ENCODE data around the gene FOXF2. TPM values are rescaled to one million over a fixed set of nuclear protein-coding genes. Genes with fewer than 3 reads are reported as not detected.

Gene FOXF2
- total RNA-seq, 1 donor from 2014 or later = 0.12 TPM

DNA sequence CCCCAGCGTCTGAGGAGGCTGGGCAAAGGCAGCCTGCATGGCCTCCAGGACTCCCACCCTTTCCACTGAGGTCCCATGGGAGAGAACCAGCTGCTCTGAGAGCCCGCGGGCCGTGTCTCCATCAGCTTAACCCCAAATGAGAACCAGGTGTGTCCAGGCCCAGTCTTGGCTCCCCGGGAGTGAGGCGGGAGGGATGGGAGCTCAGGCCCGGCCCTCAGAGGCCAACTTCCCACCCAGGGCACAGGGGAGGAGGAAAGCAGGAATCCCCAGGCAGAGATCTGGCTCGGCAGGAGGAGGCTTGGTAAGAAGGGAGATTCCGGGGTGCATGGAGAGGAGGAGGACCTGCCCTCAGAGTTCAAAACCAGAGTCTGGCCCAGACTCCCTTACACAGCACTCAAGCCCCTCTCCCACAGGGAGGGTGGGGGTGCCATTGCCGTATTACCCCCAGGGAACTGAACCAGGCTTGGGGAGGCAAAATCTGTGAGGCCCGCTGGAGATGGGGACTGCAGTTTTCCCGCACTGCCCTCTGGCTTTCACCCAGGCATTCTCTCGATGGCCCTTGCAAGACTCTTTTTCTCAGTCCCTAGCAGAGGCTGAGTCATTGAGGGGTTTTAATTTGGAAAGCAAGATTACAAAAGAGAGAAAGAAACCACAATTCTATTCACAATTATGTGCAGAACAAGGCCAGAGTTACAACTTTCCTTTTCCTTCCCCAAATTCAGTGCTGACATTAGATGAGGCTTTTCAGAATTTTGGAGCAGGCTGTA is 17.1 kb downstream of the FOXF2 start:
- Mint-ChIP-seq H3K27ac (ENCODE audit: unreplicated experiment) (no peak overlapping the region), H3K4me3 (ENCODE audit: unreplicated experiment) (no peak overlapping the region), H3K9me3 (ENCODE audit: low read depth) (no peaks in the 10 kb centered on the region), H3K36me3 (ENCODE audit: low read depth) (no peaks in the 10 kb centered on the region), H3K27me3 (ENCODE audit: low read depth) (peaks cover 20% of the 10 kb centered on the region), H3K4me1 (ENCODE audit: low read depth) (peaks cover 3% of the 10 kb centered on the region)
- TF ChIP-seq, protein P1, sequence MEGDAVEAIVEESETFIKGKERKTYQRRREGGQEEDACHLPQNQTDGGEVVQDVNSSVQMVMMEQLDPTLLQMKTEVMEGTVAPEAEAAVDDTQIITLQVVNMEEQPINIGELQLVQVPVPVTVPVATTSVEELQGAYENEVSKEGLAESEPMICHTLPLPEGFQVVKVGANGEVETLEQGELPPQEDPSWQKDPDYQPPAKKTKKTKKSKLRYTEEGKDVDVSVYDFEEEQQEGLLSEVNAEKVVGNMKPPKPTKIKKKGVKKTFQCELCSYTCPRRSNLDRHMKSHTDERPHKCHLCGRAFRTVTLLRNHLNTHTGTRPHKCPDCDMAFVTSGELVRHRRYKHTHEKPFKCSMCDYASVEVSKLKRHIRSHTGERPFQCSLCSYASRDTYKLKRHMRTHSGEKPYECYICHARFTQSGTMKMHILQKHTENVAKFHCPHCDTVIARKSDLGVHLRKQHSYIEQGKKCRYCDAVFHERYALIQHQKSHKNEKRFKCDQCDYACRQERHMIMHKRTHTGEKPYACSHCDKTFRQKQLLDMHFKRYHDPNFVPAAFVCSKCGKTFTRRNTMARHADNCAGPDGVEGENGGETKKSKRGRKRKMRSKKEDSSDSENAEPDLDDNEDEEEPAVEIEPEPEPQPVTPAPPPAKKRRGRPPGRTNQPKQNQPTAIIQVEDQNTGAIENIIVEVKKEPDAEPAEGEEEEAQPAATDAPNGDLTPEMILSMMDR (IDR thresholded peaks at IDR 0.05) = no peak
- no peak for DNase-seq (ENCODE audit: low spot score)

DNA sequence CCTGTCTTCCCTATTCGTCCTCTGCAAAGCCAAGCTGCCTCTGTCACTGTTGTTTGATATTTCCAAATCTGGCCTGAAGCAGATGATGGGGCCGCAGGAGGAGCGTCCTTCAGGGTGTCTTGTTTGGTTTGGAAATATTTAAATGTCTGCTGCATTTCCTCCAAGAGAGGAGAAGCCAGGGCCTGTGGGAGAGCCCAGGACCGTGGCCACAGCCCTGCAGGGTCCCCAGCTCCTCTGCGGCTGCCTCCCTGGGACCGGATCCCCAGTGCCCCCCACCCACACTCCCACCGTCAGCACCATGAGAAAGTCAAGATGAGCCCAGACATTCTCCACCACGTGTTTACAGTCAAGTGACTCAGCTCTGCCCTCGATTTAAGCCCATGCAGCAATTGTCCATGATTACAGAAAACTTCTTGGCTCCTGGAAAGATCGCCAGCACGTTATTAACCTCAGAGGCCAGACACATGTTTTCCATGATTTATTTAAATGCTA is 18.2 kb downstream of the FOXF2 start:
- H3K4me3 Mint-ChIP-seq (ENCODE audit: unreplicated experiment) = no peak overlapping the region
- H3K9me3 Mint-ChIP-seq (ENCODE audit: low read depth) = no peaks in the 10 kb centered on the region
- H3K36me3 Mint-ChIP-seq (ENCODE audit: low read depth) = no peaks in the 10 kb centered on the region
- no peak overlapping the region for H3K27ac Mint-ChIP-seq (ENCODE audit: unreplicated experiment)
- H3K27me3 Mint-ChIP-seq (ENCODE audit: low read depth) = peaks cover 25% of the 10 kb centered on the region
- DNase-seq (ENCODE audit: low spot score) = no peak
- TF ChIP-seq, protein P1 (IDR thresholded peaks at IDR 0.05) = no peak
- peaks cover 3% of the 10 kb centered on the region for H3K4me1 Mint-ChIP-seq (ENCODE audit: low read depth)

DNA sequence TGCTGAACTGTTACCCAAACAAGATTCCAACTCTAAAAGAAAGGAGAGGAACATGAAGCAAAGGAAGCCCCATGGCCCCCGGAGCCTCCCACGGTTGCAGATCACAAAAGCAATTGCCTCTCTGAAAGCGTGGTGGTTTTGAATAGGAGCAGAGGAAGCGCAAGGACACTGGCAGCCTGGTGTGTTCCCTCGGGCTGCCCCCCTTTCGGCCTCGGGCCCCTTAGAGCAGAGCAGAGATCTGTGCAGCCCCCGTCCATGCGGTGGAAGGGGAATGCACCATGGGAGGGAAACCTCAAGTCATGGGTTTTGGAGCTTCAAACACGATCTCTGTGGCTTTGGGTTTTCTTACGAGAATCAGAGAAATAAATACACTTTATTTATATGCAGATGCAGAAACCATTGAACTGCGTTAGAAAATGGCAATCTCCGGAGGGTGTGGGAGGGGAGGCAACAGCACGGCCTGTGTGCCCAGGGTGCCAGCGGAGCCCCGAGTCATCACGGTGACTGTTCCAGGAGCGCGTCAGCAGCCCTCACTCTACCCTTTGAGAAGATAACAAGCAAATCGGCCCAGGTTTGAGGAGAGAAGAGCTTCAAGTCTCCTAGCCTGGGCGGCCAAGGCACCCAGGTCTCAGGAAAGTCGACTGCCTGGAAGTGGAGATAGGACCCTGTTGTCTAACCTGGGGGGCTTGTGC is 20.5 kb downstream of the FOXF2 start:
- no peak for DNase-seq (ENCODE audit: low spot score)
- Mint-ChIP-seq H3K9me3 (ENCODE audit: low read depth) (no peaks in the 10 kb centered on the region), H3K4me3 (ENCODE audit: unreplicated experiment) (no peak overlapping the region), H3K4me1 (ENCODE audit: low read depth) (peaks cover 3% of the 10 kb centered on the region), H3K36me3 (ENCODE audit: low read depth) (peaks cover 2% of the 10 kb centered on the region), H3K27ac (ENCODE audit: unreplicated experiment) (no peak overlapping the region), H3K27me3 (ENCODE audit: low read depth) (peaks cover 34% of the 10 kb centered on the region)
- TF ChIP-seq, protein P1 (IDR thresholded peaks at IDR 0.05) = no peak

DNA sequence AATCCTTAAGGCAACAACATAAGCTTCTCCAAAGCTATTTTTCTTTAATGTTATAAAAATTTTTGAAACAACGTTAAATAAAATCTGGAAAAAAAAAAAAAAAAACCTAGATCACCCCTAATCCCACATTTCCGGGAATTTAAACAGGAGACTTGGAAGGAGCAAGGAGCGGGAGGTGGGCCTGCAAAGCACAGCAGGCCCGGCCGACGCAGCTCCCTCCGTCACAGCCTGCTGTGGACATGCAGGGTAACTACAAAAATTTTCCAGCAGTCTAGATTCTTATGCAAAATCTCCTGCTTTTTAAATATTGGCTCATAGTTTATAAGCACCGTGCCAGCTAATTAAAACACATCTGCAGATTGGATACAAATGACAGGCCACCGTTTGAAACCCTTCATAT is 23.5 kb downstream of the FOXF2 start:
- no peaks in the 10 kb centered on the region for H3K4me1 Mint-ChIP-seq (ENCODE audit: low read depth)
- TF ChIP-seq, protein P1 (IDR thresholded peaks at IDR 0.05) = no peak
- no peak overlapping the region for H3K27ac Mint-ChIP-seq (ENCODE audit: unreplicated experiment)
- peaks cover 2% of the 10 kb centered on the region for H3K36me3 Mint-ChIP-seq (ENCODE audit: low read depth)
- peaks cover 49% of the 10 kb centered on the region for H3K27me3 Mint-ChIP-seq (ENCODE audit: low read depth)
- no peak overlapping the region for H3K4me3 Mint-ChIP-seq (ENCODE audit: unreplicated experiment)
- DNase-seq (ENCODE audit: low spot score) = no peak
- no peaks in the 10 kb centered on the region for H3K9me3 Mint-ChIP-seq (ENCODE audit: low read depth)

DNA sequence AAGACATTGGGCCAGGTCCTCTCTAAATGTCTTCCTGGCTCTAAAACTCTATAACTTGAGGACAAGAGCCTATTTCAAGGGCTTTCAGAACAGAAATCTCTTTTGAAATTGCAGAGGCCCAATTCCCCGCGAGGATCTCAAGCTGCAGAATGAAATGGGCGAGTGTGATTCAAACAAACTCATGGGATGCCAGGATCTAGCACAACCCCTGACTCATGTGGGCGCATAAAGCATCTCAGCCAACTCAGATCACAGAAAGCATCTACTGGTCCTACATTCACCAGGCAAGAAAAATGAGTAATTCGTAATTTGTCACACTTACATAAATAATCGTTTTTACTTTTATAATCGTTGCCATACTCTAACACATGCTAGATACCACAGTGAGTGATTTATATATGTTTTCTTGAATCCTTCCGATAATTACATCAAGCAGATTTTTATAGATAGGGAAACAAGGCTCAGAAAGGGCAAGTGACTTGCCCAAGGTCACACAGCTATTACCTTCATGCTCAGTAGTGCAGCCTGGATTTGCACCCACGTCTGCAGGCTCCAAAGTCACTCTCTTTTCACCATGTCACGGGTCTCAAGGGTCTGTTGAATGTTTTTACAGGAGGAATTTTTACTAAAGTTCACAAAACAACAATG is 26.2 kb downstream of the FOXF2 start:
- TF ChIP-seq, protein P1 (IDR thresholded peaks at IDR 0.05) = no peak
- peaks cover 5% of the 10 kb centered on the region for H3K9me3 Mint-ChIP-seq (ENCODE audit: low read depth)
- H3K36me3 Mint-ChIP-seq (ENCODE audit: low read depth) = peaks cover 2% of the 10 kb centered on the region
- no peak overlapping the region for H3K4me3 Mint-ChIP-seq (ENCODE audit: unreplicated experiment)
- no peaks in the 10 kb centered on the region for H3K4me1 Mint-ChIP-seq (ENCODE audit: low read depth)
- no peak overlapping the region for H3K27ac Mint-ChIP-seq (ENCODE audit: unreplicated experiment)
- H3K27me3 Mint-ChIP-seq (ENCODE audit: low read depth) = peaks cover 34% of the 10 kb centered on the region
- DNase-seq (ENCODE audit: low spot score) = no peak

Data from chondrocyte (in vitro differentiated cells).